RCC 7860 (cell line): ENCODE data around the gene IDH3A.

Source experiments
- DNase-seq: peaks from one replicate; pipeline ENCODE4 v3.0.0-alpha.2; 2015; ENCODE audit warnings: low spot score
- FAIRE-seq: peaks from 2 replicates; lab custom pipeline; 2012; peaks lifted over from hg19 to GRCh38; lab: Jason Lieb, UNC

Gene IDH3A

DNA sequence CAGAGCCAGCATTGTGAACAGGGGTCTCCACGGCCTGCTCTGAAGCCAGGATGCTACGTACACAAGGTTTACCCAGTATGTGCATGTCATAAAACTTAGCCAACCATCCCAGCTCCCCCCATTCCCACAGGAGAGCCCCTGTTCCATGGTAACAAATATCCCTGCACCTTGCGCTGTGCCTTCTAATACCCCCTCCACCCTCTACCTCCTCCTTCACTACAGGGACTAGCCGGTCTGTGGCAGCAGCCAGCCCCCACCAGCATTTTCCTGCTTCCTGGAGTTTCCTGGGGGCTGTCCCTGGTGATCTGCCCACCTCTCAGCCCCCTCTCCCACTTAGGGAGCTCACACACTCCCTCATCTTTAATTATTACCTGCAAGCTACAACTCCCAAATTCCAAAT lies 64.8 kb downstream of the IDH3A start:
- DNase-seq (no peak), FAIRE-seq (no peak)

DNA sequence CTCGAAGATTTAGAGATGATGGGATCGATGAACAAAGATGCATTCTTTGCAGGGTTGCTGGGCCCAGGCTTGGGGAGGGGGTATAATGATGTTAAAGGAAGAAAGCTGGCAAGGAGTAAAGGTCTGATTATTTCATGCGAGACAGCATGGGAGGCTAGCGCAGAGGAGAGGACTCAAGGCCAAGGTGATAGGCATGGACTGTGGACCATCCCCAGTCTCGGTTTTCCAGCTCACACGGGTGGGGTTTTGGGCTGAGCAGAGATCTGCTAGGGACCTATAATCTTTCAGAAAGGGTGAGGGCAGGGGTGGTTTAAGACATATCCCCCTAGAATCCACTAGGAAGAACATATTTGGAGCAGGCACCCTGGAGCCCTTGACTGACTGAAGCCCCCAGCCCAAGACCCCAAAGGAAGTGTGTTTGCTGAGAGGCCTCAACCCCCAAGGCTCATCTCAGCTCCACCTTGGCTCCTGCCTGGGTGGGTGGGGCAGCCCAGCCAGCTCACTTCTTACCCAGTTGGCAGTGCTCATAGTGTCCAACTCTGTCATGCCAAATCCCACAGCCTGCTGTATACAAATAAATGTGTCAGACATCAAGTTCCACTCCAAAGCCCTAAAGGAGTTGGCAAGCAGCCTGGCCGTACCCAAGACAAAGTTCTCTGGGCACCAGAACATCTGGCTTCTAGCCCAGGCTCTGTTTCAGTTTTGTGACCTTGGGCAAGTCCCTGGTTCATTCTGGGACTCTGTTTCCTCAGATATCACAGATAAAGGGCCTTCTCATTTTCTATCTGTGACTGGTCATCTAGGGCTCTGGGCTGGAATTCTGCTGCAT lies 67.3 kb downstream of the IDH3A start:
- DNase-seq (peak; percentile 60), FAIRE-seq (peak; percentile 52)

DNA sequence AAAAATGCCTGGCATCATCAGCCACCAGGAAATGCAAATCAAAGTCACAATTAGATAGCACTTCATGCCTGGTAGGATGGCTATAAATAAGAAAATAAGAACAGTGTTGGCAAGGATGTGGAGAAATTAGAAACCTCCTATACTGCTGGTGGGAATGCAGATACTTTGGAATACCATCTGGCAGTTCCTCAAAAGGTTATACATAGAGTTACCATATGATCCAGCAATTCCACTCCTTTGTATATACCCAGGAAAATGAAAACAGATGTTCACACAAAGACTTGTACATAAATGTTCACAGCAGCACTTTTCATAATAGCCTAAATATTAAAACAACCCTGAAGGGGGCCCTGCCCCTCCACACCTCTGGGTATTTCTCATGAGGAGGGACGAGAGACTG lies 71.6 kb downstream of the IDH3A start:
- no peak for DNase-seq
- FAIRE-seq: no peak
